Fibroblast of villous mesenchyme (primary cell): Measurements from ENCODE around the gene MS4A15. TPM values are rescaled to one million over a fixed set of nuclear protein-coding genes. Genes with fewer than 3 reads are reported as not detected.
"Not testable (repeated sequence)": the region's sequence is repeated elsewhere in the genome, so short reads cannot be mapped to it uniquely, and the experiment has no call there.

Experiments used
- DNase-seq: peaks from one replicate; pipeline ENCODE4 v3.0.0-alpha.2; 2010; ENCODE audit warnings: low read depth
- H3K4me3 ChIP-seq: 2 replicates; pipeline ENCODE4 v1.5.1; 2011; ENCODE audit warnings: low read depth, mild to moderate bottlenecking, low read length
- total RNA-seq: library from RNA; depleted of rRNA; stranded (reverse); fragments of >200 nt; gene quantifications from 2 replicates; pipeline ENCODE4 v1.2.3, GENCODE V29; 2012
- TF ChIP-seq, protein P1 (sequence below): IDR thresholded peaks from 2 replicates; pipeline ENCODE4 v1.5.1; 2012; ENCODE audit warnings: low read depth, mild to moderate bottlenecking, low read length; ENCODE audit not compliant: insufficient read depth

The MS4A15 gene
- total RNA-seq, 1 donor = not detected

DNA sequence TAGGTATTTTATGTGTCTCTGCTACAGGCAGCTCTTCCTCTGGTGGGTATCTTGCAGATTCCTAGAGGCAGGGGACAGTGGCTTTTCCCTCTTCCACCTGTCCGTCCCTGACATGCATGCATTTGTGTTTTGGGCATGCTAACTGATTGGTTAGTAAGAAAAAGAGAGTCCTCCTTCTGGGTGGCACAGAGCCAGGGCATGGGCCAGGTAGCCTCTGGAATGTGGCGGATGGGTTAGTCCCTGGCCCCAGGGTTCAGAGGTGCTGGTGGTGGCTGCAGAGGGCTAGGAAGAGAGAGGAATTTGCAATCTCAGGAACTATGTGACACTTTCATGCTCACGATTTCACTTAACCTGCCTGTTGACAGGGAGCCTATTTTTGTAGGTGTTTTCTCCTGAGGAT is 5.8 kb upstream of the MS4A15 start:
- TF ChIP-seq, protein P1, sequence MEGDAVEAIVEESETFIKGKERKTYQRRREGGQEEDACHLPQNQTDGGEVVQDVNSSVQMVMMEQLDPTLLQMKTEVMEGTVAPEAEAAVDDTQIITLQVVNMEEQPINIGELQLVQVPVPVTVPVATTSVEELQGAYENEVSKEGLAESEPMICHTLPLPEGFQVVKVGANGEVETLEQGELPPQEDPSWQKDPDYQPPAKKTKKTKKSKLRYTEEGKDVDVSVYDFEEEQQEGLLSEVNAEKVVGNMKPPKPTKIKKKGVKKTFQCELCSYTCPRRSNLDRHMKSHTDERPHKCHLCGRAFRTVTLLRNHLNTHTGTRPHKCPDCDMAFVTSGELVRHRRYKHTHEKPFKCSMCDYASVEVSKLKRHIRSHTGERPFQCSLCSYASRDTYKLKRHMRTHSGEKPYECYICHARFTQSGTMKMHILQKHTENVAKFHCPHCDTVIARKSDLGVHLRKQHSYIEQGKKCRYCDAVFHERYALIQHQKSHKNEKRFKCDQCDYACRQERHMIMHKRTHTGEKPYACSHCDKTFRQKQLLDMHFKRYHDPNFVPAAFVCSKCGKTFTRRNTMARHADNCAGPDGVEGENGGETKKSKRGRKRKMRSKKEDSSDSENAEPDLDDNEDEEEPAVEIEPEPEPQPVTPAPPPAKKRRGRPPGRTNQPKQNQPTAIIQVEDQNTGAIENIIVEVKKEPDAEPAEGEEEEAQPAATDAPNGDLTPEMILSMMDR = no peak
- H3K4me3 ChIP-seq = no peak overlapping the region
- no peak for DNase-seq

DNA sequence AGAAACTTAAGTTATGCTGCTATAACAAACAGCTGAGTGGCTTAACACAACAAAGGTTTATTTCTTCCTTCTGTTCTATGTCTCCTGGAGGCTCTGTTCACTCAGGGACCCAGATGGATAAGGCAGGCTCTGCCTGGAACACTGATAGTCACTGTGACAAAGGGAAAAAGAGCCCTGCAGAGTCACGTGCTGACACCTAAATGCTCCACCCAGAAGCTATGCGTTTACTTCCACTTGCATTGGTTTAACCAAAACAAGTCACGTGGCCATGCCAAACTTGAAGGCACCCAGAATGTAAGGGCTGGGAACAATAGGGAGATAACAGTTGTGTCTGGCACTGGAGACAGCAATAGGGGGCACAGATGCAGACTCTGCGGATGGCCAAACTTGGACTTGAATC is 3.4 kb upstream of the MS4A15 start:
- H3K4me3 ChIP-seq = no peak overlapping the region
- TF ChIP-seq, protein P1 = no peak
- DNase-seq = no peak

DNA sequence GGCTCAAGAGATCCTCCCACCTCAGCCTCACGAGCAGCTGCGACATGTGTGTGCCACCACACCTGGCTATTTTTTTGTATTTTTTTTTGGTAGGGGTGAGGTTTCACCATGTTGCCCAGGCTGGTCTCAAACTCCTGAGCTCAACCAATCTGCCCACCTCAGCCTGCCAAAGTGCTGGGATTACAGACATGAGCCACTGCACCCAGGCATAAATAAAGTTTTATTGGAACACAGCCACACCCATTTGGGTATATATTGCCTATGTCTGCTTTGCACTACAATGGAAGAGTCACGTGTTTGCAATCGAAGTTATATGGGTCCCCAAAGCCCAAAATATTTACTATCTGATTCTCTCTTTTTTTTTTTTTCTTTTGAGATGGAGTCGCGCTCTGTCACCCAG is 1.8 kb upstream of the MS4A15 start:
- DNase-seq = no peak
- H3K4me3 ChIP-seq = no peak overlapping the region
- TF ChIP-seq, protein P1 = no peak

DNA sequence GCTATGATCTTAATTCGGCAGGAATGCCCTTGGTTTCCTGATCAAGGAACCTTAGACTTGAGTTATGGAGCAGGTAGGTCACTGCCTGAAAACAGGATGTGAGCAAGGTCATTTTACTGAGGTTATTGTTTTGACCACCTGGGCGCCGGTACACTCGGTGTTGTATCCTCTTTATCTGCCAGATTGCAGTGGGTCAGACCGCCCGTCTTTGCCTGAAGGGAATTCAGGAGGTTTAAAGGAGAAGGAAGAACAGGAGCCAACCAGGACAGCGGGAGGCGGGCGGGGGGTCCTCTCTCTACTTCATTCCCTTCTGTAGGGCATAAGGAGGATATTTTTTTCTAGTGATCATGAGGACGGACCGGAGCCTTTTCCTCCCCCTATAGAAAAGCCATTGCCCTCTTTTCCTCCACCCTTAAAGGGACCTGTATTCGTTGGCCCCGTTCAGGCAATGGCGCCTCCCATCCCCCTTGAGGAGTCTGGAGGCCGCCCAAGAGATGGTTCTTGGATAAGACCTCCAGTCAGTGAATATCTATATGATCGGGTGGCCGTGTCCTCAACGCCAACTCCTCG is 649 bp downstream of the MS4A15 start:
- no peak overlapping the region for H3K4me3 ChIP-seq
- DNase-seq = no peak
- TF ChIP-seq, protein P1 = no peak

DNA sequence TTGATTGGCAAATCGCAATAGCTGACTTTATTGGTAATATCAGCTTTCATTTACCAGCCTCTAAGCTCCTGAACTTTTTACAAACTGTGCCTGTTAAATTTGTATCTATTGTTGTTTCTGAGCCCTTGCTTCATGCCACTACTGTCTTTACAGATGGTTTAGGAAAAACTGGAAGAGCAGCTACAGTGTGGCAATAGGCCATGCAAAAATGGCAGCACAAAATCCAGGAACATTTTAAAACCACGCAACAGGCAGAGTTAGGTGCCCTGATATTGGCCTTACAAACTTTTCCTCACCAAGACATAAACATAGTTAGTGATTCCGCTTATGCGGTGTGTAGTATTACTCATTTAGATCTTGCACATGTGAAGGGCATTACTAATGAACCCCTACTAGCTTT is 2.0 kb downstream of the MS4A15 start:
- not testable (repeated sequence) for H3K4me3 ChIP-seq, DNase-seq

DNA sequence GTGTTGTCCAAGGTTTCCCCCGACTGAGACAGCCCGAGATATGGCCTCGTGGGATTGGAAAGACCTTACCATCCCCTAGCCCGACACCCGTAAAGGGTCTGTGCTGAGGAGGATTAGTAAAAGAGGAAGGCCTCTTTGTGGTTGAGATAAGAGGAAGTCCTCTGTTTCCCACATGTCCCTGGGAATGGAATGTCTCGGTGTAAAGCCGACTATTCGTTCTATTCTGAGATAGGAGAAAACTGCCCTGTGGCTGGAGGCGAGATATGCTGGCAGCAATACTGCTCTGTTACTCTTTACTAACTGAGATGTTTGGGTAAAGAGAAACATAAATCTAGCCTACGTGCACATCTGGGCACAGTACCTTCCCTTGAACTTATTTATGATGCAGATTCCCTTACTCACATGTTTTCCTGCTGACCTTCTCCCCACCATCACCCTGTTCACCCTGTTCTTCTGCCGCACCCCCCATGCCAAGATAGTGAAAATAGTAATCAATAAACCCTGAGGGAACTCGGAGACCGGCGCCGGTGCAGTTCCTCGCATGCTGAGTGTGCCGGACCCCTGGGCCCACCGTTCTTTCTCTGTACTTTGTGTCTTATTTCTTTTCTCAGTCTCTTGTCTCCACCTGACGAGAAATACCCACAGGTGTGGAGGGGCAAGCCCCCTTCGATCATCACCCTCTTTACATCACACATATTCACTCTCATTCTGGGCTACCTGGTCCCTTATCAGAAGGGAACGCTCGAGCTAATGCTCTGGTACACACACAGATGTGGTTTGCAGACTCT is 3.0 kb downstream of the MS4A15 start:
- not testable (repeated sequence) for H3K4me3 ChIP-seq
- peak; percentile 58 for DNase-seq

DNA sequence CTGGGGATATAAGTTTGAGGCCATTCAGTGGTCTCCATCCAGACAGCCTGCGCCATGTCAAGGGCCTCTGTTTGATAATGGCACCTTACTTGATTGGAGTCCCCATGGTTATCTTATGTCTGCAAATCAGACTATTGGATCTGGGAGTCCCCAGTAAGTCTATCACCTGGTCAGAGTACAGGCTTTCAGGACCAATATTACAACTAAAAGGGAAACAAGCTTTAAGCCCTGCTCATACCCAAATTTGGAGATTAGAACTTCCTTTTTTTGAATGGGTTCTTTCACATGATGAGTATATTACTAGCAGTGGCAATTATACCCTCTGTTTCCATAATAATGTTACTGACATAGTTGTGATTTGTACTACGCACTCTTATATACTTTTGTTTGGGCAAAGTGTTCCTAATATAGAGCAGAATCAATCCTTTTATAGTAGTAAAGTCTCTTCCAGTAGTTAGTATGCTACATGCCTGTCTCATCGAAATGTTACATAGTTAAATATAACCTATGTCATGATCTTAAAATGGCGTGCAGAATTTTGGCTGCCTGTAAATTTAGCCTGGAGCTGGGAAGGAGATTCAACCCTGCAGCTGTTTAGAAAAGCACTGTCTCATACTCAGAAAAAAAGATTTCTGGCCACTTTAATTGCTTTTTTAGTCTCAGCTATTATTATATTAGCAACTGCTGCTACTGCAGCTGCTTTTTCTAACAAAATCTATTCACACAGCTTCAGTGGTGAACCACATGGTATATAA is 4.9 kb downstream of the MS4A15 start:
- H3K4me3 ChIP-seq = no peak overlapping the region
- TF ChIP-seq, protein P1 = no peak
- no peak for DNase-seq
